ENCODE measurements around the gene NPDC1.
"Not testable (repeated sequence)": the region's sequence is repeated elsewhere in the genome, so short reads cannot be mapped to it uniquely, and the experiment has no call there.

The NPDC1 gene

GRCh38 chr9:137074657-137075274 lies 28.8 kb upstream of the NPDC1 start:
- FAIRE-seq: no peak

GRCh38 chr9:137073992-137074399 lies 28.0 kb upstream of the NPDC1 start:
- FAIRE-seq: no peak

GRCh38 chr9:137071282-137071681 lies 25.3 kb upstream of the NPDC1 start:
- no peak for FAIRE-seq

GRCh38 chr9:137070906-137071275 lies 24.9 kb upstream of the NPDC1 start:
- no peak for FAIRE-seq

- FAIRE-seq: peak; percentile 96
Observed at GRCh38 chr9:137070201-137070905, 24.4 kb upstream of the NPDC1 start, which contains the start of gene SAPCD2. TSS of gene SAPCD2 (minus strand) at chr9:137070557. CDS start at chr9:137070460, 97 bp downstream.

GRCh38 chr9:137069508-137070091 lies 23.6 kb upstream of the NPDC1 start:
- FAIRE-seq: no peak

GRCh38 chr9:137068539-137069507 lies 22.8 kb upstream of the NPDC1 start:
- FAIRE-seq: no peak

- FAIRE-seq: no peak
Observed at GRCh38 chr9:137067860-137068538, 22.0 kb upstream of the NPDC1 start.

GRCh38 chr9:137066096-137066861 lies 20.3 kb upstream of the NPDC1 start:
- no peak for FAIRE-seq

- FAIRE-seq: no peak
Observed at GRCh38 chr9:137065336-137065967, 19.5 kb upstream of the NPDC1 start.

GRCh38 chr9:137064880-137065164 lies 18.8 kb upstream of the NPDC1 start:
- FAIRE-seq: no peak

- no peak for FAIRE-seq
Observed at GRCh38 chr9:137064027-137064879, 18.3 kb upstream of the NPDC1 start.

- no peak for FAIRE-seq
Observed at GRCh38 chr9:137063311-137064026, 17.5 kb upstream of the NPDC1 start.

GRCh38 chr9:137062798-137063197 lies 16.8 kb upstream of the NPDC1 start:
- FAIRE-seq: not testable (repeated sequence)

- no peak for FAIRE-seq
Observed at GRCh38 chr9:137062384-137062783, 16.4 kb upstream of the NPDC1 start.

- FAIRE-seq: no peak
Observed at GRCh38 chr9:137058521-137059234, 12.7 kb upstream of the NPDC1 start.

- FAIRE-seq: no peak
Observed at GRCh38 chr9:137057545-137057944, 11.6 kb upstream of the NPDC1 start.

GRCh38 chr9:137056739-137057415 lies 10.9 kb upstream of the NPDC1 start:
- FAIRE-seq: no peak

Measured in G401.6 (cell line).